Mucosa of stomach (tissue), 1 donor: Measurements from ENCODE around the gene TWIST2.

Experiments
- H3K27me3 ChIP-seq: one replicate; pipeline ENCODE4 v1.7.0; 2013; ENCODE audit warnings: mild to moderate bottlenecking, low read length; ENCODE audit not compliant: control insufficient read depth, insufficient read depth
- H3K36me3 ChIP-seq: one replicate; pipeline ENCODE4 v1.7.0; 2013; ENCODE audit warnings: low read length; ENCODE audit not compliant: control insufficient read depth, insufficient read depth
- H3K4me1 ChIP-seq: one replicate; pipeline ENCODE4 v1.7.0; 2013; ENCODE audit warnings: mild to moderate bottlenecking, low read length; ENCODE audit not compliant: control insufficient read depth, insufficient read depth
- H3K4me3 ChIP-seq: one replicate; pipeline ENCODE4 v1.7.0; 2013; ENCODE audit warnings: low read length
- H3K9ac ChIP-seq: one replicate; pipeline ENCODE4 v1.7.0; 2013; ENCODE audit warnings: mild to moderate bottlenecking, low read length, moderate library complexity
- H3K9me3 ChIP-seq: one replicate; pipeline ENCODE4 v1.7.0; 2013; ENCODE audit warnings: mild to moderate bottlenecking, low read length, moderate library complexity; ENCODE audit not compliant: control insufficient read depth
- donor health status: Pancreatic carcinoma.

Gene TWIST2

DNA sequence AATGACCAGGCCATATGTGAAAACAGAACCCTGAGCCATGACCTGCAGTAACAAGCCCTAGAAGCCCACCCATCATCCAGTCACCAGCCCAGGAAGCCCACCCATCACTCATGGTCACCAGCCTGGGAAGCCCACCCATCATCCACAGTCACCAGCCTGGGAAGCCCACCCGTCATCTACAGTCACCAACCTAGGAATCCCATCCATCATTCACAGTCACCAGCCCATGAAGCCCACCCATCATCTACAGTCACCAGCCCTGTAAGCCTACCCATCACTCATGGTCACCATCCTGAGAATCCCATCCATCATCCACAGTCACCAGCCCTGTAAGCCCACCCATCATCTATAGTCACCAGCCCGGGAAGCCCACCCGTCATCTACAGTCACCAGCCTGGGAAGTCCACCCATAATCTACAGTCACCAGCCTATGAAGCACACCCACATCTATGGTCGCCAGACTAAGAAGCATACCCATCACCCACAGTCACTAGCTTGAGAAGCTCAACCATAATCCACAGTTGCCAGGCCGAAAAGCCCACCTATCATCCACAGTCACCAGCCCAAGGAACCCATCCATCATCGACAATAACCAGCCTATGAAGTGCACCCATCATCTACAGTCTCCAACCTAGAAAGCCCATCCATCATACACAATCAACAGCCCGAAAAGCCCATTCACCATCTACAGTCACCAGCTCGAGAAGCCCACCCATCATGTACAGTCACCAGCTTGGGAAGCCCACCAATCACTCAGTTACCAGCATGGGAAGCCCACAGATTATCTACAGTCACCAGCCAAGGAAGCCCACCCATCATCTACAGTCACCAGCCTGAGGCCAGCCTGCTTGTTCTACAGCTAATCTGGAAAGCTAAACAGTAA lies 91.9 kb downstream of the TWIST2 start:
- Histone ChIP-seq H3K9me3 (no peaks in the 10 kb centered on the region), H3K27me3 (no peaks in the 10 kb centered on the region), H3K9ac (no peak overlapping the region), H3K4me1 (no peaks in the 10 kb centered on the region), H3K4me3 (no peak overlapping the region), H3K36me3 (no peaks in the 10 kb centered on the region)

- Histone ChIP-seq H3K36me3 (no peaks in the 10 kb centered on the region), H3K4me1 (no peaks in the 10 kb centered on the region), H3K4me3 (no peak overlapping the region), H3K9ac (no peak overlapping the region), H3K9me3 (no peaks in the 10 kb centered on the region), H3K27me3 (no peaks in the 10 kb centered on the region)
These were observed 92.9 kb downstream of the TWIST2 start for GRCh38 chr2:238940806-238941205.

GRCh38 chr2:238941262-238941792 lies 93.4 kb downstream of the TWIST2 start:
- Histone ChIP-seq H3K9ac (no peak overlapping the region), H3K4me1 (no peaks in the 10 kb centered on the region), H3K9me3 (no peaks in the 10 kb centered on the region), H3K4me3 (no peak overlapping the region), H3K36me3 (no peaks in the 10 kb centered on the region), H3K27me3 (no peaks in the 10 kb centered on the region)

DNA sequence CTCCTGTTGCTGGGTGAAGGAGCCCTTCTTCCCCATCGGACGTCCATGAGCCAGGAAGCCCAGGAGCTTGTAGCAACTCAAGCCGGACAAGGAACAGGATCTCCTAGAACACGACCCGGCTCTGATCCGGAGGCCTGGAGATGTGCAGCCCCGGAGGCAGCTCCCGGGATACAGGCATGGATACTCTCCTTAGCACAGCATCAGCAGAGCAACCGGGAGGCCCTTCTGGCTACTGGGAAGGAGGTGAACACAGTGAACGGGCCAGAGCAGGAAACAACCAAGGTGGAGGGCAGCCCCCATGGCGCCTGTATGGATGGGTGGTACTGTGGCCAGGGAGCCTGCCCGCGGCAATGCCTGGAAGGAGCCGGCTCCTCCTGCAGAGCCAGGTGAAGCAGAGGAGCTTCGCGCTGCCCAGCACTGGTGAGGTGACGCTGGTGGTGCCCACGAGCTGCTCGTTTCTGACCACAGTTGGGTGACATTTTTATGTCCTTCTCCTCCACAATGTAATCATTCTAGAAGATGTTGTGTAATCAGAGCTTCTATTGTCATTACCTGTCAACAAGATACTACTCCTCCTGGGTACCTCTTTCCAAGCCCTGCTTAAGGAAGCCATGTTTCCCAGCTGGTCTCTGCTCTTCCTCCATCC lies 94.3 kb downstream of the TWIST2 start:
- H3K9ac ChIP-seq = no peak overlapping the region
- no peak overlapping the region for H3K4me3 ChIP-seq
- H3K27me3 ChIP-seq = no peaks in the 10 kb centered on the region
- H3K9me3 ChIP-seq = no peaks in the 10 kb centered on the region
- no peaks in the 10 kb centered on the region for H3K4me1 ChIP-seq
- no peaks in the 10 kb centered on the region for H3K36me3 ChIP-seq

DNA sequence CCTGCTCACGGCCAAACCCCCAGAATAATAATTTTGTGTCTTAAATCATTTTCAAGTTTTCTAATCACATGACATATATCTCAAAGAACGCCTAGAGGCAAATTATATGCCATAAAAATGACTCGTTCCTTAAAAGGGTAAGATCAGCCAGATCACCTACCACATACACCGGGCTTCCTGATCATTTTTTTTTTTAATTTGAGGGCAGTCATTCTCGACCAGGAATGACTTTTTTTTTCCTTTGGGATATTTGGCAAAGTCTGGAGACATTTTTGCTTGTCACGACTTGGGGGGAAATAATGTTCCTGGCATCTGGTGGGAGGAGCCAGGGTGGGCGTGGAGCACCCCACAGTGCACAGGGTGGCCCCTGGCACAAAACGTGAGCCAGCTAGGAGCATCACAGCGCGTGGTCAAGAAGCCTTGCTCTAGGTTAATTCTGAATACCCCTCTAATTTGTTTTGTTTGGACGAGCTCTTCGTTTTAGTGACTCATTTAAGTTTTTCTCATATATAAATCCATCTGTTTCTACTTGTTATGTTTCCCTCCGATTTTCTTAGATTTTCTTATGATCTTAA lies 94.9 kb downstream of the TWIST2 start:
- no peaks in the 10 kb centered on the region for H3K9me3 ChIP-seq
- H3K4me1 ChIP-seq = no peaks in the 10 kb centered on the region
- H3K9ac ChIP-seq = no peak overlapping the region
- H3K36me3 ChIP-seq = no peaks in the 10 kb centered on the region
- H3K27me3 ChIP-seq = no peaks in the 10 kb centered on the region
- no peak overlapping the region for H3K4me3 ChIP-seq

- Histone ChIP-seq H3K4me3 (no peak overlapping the region), H3K36me3 (no peaks in the 10 kb centered on the region), H3K9me3 (no peaks in the 10 kb centered on the region), H3K27me3 (no peaks in the 10 kb centered on the region), H3K4me1 (no peaks in the 10 kb centered on the region), H3K9ac (no peak overlapping the region)
These were observed 95.6 kb downstream of the TWIST2 start for GRCh38 chr2:238943338-238944067.

DNA sequence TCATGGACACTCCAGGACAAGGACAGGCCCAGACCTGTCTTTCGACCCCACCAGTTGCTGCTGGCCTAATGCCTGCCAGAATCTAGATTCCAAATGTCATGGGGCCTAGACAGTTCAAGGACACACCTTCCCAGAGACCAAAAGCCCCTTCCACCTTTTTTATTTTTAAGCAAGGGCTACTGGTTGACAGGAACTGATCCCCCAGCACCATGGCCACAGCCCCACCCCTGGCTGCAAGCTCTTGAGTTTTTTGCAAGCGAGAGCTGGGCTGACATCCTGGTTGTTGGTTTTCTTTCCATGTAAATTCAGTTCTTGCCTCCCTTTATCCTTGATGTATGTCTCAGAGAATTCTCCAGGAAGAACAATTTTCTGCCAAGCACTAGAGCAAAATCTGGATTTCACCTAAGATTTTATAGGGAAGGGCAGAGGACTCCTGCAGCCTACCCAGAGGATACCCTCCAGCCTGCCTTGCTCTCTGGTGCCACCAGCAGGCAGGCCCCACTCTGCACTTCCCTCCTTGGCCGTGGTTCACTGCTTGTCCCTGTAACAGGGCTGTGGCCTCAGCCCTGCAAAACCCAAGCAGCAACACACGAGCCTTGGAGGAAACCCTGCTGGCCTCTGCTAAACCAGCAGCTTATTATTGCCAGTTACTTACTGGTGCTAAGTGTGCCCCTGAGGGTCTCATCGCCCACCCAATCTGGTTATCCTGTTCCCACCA lies 97.7 kb downstream of the TWIST2 start:
- no peaks in the 10 kb centered on the region for H3K27me3 ChIP-seq
- H3K36me3 ChIP-seq = no peaks in the 10 kb centered on the region
- no peaks in the 10 kb centered on the region for H3K9me3 ChIP-seq
- H3K4me3 ChIP-seq = no peak overlapping the region
- H3K9ac ChIP-seq = no peak overlapping the region
- H3K4me1 ChIP-seq = no peaks in the 10 kb centered on the region

DNA sequence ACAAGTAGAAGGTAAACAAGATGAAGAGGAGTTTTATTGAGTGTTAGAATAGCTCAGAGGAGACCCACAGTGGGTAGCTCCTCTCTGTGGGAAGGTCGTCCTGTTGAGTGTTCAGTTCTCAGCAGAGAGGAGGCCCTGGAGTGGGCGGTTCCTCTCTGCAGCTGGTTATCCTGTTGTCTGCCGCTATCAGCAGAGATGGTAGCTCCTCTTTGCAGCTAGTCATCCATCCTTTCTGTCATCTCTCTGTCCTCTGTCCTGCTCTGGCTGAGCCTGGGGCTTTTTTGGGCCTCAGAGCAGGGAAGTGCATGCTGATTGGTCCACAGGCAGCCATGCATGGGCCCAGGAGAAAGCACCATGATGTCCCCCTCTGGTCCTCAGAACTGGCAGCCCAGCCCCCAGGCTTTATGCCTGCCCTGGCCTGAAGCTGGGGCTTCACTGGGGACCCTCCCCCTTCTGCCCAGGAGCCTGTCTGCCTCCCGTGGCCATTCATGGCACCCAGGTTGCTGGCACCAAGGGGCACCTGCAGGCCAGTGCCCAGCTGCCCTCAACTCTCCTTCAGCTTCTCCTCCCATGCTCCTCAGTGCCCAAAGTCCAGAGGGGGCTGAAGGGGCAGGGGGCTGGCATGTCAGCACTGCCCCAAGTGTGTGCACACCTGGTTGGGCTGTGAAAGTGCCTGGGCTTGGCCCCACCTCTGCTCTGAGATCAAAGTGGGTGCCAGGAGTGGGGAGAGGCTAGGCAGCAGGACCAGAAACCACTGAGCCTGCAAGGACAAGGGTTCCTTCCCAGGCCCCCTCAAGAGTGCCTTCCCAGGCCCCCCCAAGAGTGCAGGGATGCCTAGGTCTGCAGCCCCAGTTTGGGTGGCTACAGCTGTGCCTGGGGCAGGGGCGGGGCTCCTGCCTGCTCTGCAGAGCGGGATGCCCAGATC lies 98.7 kb downstream of the TWIST2 start:
- no peaks in the 10 kb centered on the region for H3K9me3 ChIP-seq
- no peaks in the 10 kb centered on the region for H3K4me1 ChIP-seq
- H3K36me3 ChIP-seq = no peaks in the 10 kb centered on the region
- H3K4me3 ChIP-seq = no peak overlapping the region
- H3K9ac ChIP-seq = no peak overlapping the region
- no peaks in the 10 kb centered on the region for H3K27me3 ChIP-seq

- Histone ChIP-seq H3K4me3 (no peak overlapping the region), H3K36me3 (no peaks in the 10 kb centered on the region), H3K4me1 (no peaks in the 10 kb centered on the region), H3K9me3 (no peaks in the 10 kb centered on the region), H3K9ac (no peak overlapping the region), H3K27me3 (no peaks in the 10 kb centered on the region)
These were observed 99.4 kb downstream of the TWIST2 start for GRCh38 chr2:238947243-238947760.

DNA sequence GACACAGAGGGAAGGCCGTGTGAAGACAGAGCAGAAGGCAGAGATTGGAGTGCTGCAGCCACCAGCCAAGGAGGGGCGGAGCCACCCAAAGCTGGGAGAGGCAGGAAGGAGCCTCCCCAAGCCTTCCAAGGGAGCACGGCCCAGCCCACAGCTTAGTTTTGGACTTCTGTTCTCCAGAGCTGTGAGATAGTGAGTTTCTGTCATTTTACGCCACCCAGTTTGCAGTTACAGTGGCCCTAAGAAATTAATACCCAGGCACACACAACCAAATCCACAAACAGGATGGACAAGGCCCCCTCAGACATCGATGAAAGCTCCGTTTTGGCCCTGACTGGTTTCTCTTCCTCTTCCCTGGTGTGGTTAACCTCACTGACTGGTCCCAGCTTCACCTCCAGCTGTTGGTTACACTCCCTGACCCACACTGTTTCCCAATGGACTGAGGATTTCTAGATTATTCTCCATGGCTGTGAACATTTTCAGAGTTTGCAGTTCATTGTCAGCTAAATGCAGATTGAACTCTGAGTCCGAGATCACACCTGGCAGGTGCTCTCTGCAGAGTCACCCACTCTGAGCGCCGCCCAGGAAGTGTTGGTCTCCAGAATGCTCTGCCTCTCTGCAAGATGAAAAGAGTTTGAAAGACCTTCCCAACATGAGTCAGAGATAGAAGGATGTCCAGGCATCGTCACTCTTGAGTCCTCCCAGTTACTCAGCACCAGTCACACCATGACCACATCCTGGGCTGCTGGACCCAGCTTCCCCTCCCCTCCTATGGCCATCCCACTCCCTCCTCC lies 100.2 kb downstream of the TWIST2 start:
- H3K9ac ChIP-seq = no peak overlapping the region
- no peaks in the 10 kb centered on the region for H3K9me3 ChIP-seq
- no peaks in the 10 kb centered on the region for H3K36me3 ChIP-seq
- H3K4me3 ChIP-seq = no peak overlapping the region
- no peaks in the 10 kb centered on the region for H3K4me1 ChIP-seq
- H3K27me3 ChIP-seq = no peaks in the 10 kb centered on the region
